NCI-H2227 treated with DMSO at 0.1 percent for 48 hours (cell line): ENCODE measurements around the gene SLC25A34.
"Not testable (repeated sequence)": the region's sequence is repeated elsewhere in the genome, so short reads cannot be mapped to it uniquely, and the experiment has no call there.

Experiments used
- DNase-seq: peaks from one replicate; lab custom pipeline; 2025; lab: John Stamatoyannopoulos, UW

SLC25A34 gene

DNA sequence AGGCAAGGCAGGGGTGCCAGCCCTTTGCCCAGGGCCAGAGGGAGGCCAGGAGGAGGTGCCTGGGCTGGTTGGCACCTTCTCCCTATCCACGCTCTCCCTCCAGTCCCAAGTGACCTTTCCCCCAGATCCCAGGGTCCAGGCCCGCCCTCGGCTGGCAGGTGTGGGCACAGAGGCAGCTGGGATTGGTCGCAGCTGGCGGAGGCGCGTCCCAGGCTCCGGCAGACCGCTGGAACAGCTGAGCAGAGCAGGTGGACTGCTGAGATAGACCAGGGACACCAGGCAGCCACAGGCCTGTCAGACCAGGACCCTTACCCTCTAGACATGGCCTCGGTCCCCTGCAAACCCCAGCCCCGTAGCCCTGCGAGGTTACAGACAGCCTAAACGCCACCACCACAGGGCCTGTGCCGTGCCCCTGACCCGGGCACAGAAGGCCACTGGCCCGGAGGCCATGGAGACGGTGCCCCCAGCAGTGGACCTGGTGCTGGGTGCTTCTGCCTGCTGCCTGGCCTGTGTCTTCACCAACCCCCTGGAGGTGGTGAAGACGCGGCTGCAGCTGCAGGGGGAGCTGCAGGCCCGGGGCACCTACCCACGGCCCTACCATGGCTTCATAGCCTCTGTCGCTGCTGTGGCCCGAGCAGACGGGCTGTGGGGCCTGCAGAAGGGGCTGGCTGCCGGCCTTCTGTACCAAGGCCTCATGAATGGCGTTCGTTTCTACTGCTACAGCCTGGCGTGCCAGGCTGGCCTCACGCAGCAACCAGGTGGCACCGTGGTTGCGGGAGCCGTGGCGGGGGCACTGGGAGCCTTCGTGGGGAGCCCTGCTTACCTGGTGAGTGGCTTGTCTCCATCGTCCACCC, at the start of gene SLC25A34:
SLC25A34 (plus strand) TSS at position 221 of the 854 bp plus-strand sequence; CDS start at position 449, 228 bp downstream.
- no peak for DNase-seq

- DNase-seq, result no peak
Observed at GRCh38 chr1:15687446-15687845, 48.6 kb upstream of the SLC25A34 start.

DNA sequence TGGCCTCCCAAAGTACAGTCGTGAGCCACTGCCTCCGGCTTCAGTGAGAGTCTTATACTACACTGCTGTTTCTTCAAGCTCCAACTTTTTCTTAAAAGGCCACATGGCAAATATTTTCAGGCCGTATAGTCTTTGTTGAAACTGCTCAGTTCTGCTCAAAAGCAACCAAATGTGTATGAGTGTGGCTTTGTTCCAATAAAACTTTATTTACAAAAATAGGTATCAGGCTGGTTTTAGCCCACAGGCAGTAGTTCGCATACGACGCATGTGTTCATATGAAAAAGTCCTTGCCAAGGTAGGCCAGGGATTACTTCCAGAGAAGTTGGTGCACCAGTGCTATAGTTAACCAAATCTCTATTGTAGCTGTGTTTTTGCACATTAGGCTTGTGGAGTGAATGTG, 45.7 kb upstream of the SLC25A34 start:
- DNase-seq, result no peak

GRCh38 chr1:15691434-15692032, 44.5 kb upstream of the SLC25A34 start:
- no peak for DNase-seq

DNA sequence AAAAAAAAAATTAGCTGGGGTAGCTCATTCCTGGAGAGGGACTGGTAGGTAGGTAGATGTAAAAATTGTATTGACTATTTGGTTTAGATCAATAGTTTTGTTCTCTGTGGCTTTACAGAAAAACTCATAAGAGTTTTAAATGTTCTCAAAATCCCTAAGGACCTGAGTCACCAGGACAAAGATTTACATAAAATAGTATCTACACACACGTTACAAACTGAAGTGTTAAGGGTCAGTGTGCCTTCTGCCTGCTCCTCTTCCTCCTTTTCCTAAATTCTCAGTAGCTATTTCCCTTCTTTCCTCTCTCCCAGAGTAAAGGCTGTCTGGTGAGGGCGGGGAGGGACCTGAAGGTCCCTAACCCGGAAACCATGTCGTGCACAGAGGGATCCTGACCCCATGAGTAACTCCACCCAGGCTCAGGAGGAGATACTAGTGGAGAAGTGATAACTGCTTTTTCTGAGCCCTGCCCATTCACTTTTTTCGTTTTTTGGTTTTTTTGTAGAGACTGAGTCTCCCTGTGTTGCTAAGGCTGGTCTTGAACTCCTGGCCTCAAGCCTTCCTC, 43.9 kb upstream of the SLC25A34 start:
- no peak for DNase-seq

DNA sequence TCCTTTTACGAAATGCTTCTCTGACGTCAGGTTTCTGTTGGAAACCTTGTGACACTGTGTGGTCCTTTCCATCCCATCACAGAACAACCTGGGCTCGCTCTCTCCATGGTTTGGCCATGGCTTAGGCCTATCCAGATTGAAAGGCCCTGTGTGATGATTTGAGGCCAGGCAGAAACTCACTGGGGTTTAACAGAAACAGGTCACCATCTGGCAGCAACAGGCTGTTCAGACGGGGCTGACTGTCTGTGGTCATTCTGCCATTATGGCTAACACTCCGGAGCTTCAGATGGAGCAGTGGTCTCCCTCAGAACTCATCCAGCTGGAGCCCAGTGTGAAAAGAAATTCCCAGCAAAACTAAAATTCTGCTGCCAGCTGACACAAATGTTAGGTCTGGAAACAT, 42.7 kb upstream of the SLC25A34 start:
- DNase-seq, result no peak

GRCh38 chr1:15696956-15697521, 39.0 kb upstream of the SLC25A34 start:
- DNase-seq, result no peak

GRCh38 chr1:15698201-15698600, 37.9 kb upstream of the SLC25A34 start:
- DNase-seq, result no peak

- not testable (repeated sequence) for DNase-seq
Observed at GRCh38 chr1:15699321-15699720, 36.7 kb upstream of the SLC25A34 start.

DNA sequence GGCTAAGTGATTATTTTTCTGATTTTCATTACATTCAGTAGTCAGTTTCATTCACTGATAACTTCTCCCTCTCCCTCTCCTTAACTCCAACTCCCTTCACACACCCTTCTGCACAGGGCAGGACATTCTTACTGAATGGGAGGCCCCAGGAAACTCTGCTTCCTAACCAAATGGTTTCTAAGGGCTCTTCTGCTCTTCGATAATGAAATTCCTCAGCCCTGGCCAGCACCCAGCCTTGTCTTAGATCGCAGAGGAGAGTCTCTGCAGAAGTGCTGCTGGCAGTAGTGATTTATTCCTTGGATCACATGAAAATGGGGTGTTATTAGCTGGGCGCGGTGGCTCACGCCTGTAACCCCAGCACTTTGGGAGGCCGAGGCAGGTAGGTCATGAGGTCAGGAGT, 35.5 kb upstream of the SLC25A34 start:
- no peak for DNase-seq

DNA sequence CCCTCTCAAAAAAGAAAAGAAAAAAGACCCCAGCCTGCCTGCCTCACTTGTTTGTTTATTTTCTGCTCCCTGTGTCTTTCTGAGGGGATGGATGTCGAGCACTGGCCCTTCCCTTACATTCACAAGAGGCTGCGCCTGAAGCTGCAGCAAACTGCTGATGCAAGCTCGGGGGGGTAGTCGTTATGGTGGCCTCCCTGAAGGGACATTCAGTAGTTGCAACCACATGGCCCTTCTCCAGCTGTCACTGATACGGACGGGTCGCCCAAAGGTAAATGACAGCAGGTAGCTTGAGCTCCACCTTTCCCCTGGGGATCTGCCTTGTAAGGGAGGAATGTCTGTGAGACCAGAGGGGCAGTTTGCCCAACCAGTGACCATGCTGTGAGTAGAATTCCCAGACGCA, 34.3 kb upstream of the SLC25A34 start:
- DNase-seq, result no peak

DNA sequence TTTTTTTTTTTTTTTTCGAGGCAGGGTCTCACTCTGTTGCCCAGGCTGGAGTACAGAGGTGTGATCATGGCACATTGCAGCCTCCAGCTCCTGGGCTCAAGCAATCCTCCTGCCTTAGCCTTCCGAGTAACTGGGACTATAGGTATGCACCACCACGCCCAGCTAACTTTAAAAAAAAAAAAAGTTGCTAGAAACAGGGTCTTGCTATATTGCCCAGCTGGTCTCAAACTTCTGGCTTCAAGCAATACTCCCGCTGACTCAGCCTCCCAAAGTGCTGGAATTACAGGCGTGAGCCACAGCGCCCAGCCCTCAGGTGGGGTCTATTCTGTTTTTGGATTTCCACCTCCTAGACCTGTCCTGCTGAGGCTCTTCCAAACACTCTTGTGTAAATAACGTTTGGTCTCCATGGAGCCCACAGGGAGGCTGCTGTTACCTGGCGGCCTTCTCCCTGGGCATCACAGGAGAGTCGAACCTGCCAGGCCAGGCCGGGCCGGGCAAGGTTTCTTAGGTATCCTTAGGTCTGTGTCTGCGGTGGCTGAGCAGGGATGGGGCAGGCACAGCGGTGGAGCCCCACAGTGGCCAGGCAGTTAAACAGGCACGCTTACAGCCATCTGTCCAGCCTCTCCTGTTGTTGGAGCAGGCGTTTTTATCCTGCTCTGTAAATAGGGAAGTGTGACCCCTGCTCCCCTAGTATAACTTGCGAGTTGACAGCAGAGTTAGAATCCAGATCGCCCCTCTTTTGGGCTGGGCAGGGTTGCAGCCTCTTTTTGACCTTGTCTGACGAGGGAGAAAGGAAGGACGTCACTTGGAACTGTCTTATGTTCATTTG, 33.1 kb upstream of the SLC25A34 start:
- no peak for DNase-seq

- DNase-seq, result no peak
Observed at GRCh38 chr1:15703562-15703961, 32.5 kb upstream of the SLC25A34 start.

GRCh38 chr1:15704526-15705183, 31.4 kb upstream of the SLC25A34 start:
- no peak for DNase-seq

- DNase-seq, result no peak
Observed at GRCh38 chr1:15705184-15705566, 30.9 kb upstream of the SLC25A34 start.

DNA sequence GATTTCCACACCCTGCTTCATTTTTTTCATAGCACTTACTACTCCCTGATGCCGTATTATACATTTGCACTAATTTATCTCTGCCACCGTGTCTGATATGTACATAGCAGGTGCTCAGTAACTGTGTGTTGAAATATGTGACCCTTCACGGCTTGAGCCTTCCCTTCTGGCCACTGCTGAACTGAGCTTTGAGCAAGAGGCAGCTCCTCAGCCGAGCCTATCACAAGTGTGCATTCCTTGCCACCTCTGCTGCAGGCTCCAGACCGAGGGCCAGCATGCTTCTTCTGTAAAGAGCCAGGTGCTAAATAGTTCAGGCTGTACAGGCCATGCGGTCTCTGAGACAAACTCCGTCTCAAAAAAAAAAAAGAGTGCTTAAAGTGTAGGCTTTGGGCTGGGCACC, 29.3 kb upstream of the SLC25A34 start:
- DNase-seq, result no peak

DNA sequence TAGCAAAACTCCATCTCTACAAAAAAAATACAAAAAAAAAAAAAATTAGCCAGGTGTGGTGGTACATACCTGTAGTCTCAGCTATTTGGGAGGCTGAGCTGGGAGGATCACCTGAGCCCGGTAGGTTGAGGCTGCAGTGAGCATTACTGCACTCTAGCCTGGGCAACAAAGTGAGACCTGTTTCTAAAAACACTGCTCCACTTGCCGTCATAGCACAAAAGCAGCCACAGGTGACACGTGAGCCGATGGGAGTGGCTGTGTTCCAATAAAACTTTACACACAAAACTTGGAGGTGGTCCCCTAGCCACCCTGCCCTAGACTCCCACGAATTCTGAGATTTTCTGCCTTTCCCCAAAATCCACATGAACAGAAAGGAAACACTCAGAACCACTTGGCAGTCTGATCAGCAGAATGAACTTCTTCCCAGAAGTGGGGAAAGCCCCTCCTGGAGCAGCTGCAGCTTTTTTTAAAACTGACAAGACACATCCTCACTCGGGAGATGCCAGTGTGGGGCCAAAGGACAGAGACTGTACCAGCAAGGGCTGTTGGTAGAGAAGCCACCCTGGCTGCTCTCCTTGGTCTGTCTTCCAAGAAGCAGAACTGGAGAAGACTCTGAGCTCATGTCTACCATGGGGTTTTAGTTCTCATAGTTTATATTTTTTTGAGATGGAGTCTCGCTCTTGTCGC, 28.7 kb upstream of the SLC25A34 start:
- DNase-seq, result no peak

GRCh38 chr1:15708486-15709137, 27.4 kb upstream of the SLC25A34 start:
- DNase-seq, result no peak

GRCh38 chr1:15709226-15709625, 26.8 kb upstream of the SLC25A34 start:
- no peak for DNase-seq

- DNase-seq, result no peak
Observed at GRCh38 chr1:15712168-15712567, 23.9 kb upstream of the SLC25A34 start.
